GM23338 (cell line): ENCODE results near the gene EPAS1. TPM values are rescaled to one million over a fixed set of nuclear protein-coding genes. Genes with fewer than 3 reads are reported as not detected.

Source experiments
- ATAC-seq: fragments of 200-7000 bp; cut with Tn5 transposase; 3 replicates; pipeline ENCODE4 v1.9.1; 2020
- DNase-seq: peaks from one replicate; pipeline ENCODE4 v3.0.0-alpha.2; 2015; ENCODE audit warnings: low spot score
- H2AFZ ChIP-seq: fragments of 200-600 bp; sonication (generic); 2 replicates; pipeline ENCODE4 v1.8.0; 2016; ENCODE audit warnings: antibody characterized with exemption, mild to moderate bottlenecking, moderate library complexity
- H3F3A ChIP-seq: fragments of 200-600 bp; sonication (generic); replicated peaks from 2 replicates; pipeline ENCODE4 v1.8.0; 2017; ENCODE audit warnings: antibody characterized with exemption, mixed run types, low read depth
- H3K27ac ChIP-seq: fragments of 200-600 bp; sonication (generic); 2 replicates; pipeline ENCODE4 v1.6.1; 2016; ENCODE audit warnings: low read depth
- H3K27me3 ChIP-seq: fragments of 200-600 bp; sonication (generic); 2 replicates; pipeline ENCODE4 v1.8.0; 2016; ENCODE audit warnings: mild to moderate bottlenecking, mixed run types, moderate library complexity; ENCODE audit not compliant: insufficient read depth
- H3K36me3 ChIP-seq: fragments of 200-600 bp; sonication (generic); 2 replicates; pipeline ENCODE4 v1.8.0; 2016; ENCODE audit warnings: mild to moderate bottlenecking; ENCODE audit not compliant: insufficient read depth
- H3K4me1 ChIP-seq: fragments of 200-600 bp; sonication (generic); 2 replicates; pipeline ENCODE4 v1.8.0; 2016; ENCODE audit warnings: mild to moderate bottlenecking, moderate library complexity; ENCODE audit not compliant: insufficient read depth
- H3K4me2 ChIP-seq: fragments of 200-600 bp; sonication (generic); 2 replicates; pipeline ENCODE4 v1.7.1; 2017; ENCODE audit warnings: mixed run types
- H3K4me3 ChIP-seq: fragments of 200-600 bp; sonication (generic); 2 replicates; pipeline ENCODE4 v1.6.1; 2016; ENCODE audit warnings: mixed run types
- H3K79me2 ChIP-seq: fragments of 200-600 bp; sonication (generic); replicated peaks from 2 replicates; pipeline ENCODE4 v1.8.0; 2017; ENCODE audit warnings: mild to moderate bottlenecking; ENCODE audit not compliant: insufficient read depth
- H3K9me2 ChIP-seq: fragments of 200-600 bp; sonication (generic); 2 replicates; pipeline ENCODE4 v1.8.0; 2017; ENCODE audit not compliant: insufficient read depth
- H4K20me1 ChIP-seq: fragments of 200-600 bp; sonication (generic); replicated peaks from 2 replicates; pipeline ENCODE4 v1.8.0; 2017; ENCODE audit warnings: mild to moderate bottlenecking; ENCODE audit not compliant: insufficient read depth
- H3K27ac Mint-ChIP-seq: 2 replicates; pipeline ENCODE4 v1.8.0; 2020; ENCODE audit warnings: inconsistent platforms, mild to moderate bottlenecking, moderate library complexity, mixed read lengths
- H3K27me3 Mint-ChIP-seq: 3 replicates; pipeline ENCODE4 v1.8.0; 2022; ENCODE audit warnings: low read depth, mild to moderate bottlenecking, moderate library complexity, mixed read lengths, inconsistent platforms; ENCODE audit not compliant: insufficient read depth, poor library complexity
- H3K36me3 Mint-ChIP-seq: 3 replicates; pipeline ENCODE4 v1.8.0; 2021; ENCODE audit warnings: low read depth, mild to moderate bottlenecking, inconsistent platforms, moderate library complexity, mixed read lengths
- H3K4me1 Mint-ChIP-seq: 3 replicates; pipeline ENCODE4 v1.8.0; 2020; ENCODE audit warnings: mild to moderate bottlenecking, inconsistent platforms, mixed read lengths
- H3K4me3 Mint-ChIP-seq: 3 replicates; pipeline ENCODE4 v1.8.0; 2021; ENCODE audit warnings: moderate library complexity, mild to moderate bottlenecking, inconsistent platforms, mixed read lengths
- H3K9me3 Mint-ChIP-seq: 3 replicates; pipeline ENCODE4 v1.8.0; 2020; ENCODE audit warnings: moderate library complexity, mild to moderate bottlenecking, inconsistent platforms, mixed read lengths
- CREB1 ChIP-seq: fragments of 250-450 bp; sonication (Bioruptor Pico); IDR thresholded peaks from 2 replicates; pipeline ENCODE4 v1.5.0; 2020; ENCODE audit warnings: low read depth, mild to moderate bottlenecking, moderate library complexity
- EZH2phosphoT487 ChIP-seq: fragments of 200-600 bp; sonication (generic); IDR thresholded peaks from one replicate; pipeline ENCODE4 v1.8.1; 2018; ENCODE audit warnings: antibody characterized with exemption; ENCODE audit not compliant: unreplicated experiment
- POLR2AphosphoS5 ChIP-seq: IDR thresholded peaks from 2 replicates; pipeline ENCODE4 v1.6.1; 2016; ENCODE audit warnings: antibody characterized with exemption, low read depth
- STAT1 ChIP-seq: IDR thresholded peaks from one replicate; pipeline ENCODE4 v1.6.1; 2016; ENCODE audit warnings: antibody characterized with exemption; ENCODE audit not compliant: unreplicated experiment
- ZNF462 ChIP-seq: fragments of 250-450 bp; sonication (Bioruptor Pico); IDR thresholded peaks from 2 replicates; pipeline ENCODE4 v1.5.0; 2020; ENCODE audit warnings: mild to moderate bottlenecking, moderate library complexity
- polyA plus RNA-seq: library from polyadenylated mRNA; unstranded; fragments of >200 nt; fragmentation: Nextera tagmentation; extraction: Ambion mirVana; gene quantifications from 2 replicates; pipeline ENCODE4 v1.2.1, GENCODE V29; 2016
- total RNA-seq: library from RNA; depleted of rRNA; stranded (reverse); fragments of >200 nt; shearing (Covaris generic); gene quantifications from 2 replicates; pipeline ENCODE4 v1.2.3, GENCODE V29; 2014
- TF ChIP-seq, protein P1 (sequence below): IDR thresholded peaks from 2 replicates; pipeline ENCODE4 v1.6.1; 2016; ENCODE audit warnings: antibody characterized with exemption

EPAS1 gene
- total and polyA plus RNA-seq, 2 experiments from 2014 or later = 0.68 to 5.4 TPM

DNA sequence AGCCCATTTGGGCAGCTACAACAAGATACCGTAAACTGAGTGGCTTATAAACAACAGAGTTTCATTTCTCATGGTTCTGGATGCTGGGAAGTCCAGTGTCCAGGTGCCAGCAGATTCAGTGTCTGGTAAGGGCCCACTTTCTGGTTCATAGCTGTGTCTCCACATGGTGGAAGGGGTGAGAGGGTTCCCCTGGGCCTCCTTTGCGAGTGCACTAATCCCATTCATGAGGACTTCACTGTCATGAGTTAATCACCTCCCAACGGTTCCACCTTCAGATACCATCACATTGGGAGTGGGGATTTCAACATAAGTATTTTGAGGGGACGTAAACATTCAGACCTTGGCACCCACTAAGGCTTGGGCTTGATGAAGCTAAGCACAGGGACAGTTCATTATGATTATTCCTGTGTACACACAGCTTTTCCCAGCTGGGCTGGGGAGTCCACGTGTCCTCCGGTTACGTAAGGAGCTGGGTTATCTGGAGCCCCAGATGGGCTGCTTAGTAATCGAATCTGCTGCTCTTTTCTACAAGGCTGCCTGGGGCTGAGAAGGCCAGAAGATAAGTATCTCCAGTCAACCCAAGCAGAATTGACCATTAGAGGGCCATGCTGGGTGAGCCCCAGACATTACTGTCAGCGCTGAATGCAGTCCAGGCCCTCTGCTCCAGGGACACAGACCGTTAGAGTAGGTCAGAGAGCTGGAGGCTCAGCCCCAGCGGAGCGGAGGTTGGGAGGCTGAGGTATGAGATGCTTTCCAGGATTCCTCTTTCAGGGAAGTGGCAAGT lies 42.7 kb downstream of the EPAS1 start:
- ATAC-seq (no peak), DNase-seq (no peak)
- no peaks in the 10 kb centered on the region for H3K36me3 Mint-ChIP-seq
- no peak overlapping the region for H3K27ac ChIP-seq
- H2AFZ ChIP-seq = no peak overlapping the region
- H3K9me2 ChIP-seq = 0 out of 2 replicates have a peak, but pooled peaks cover 4% of the 10 kb centered on the region
- H3F3A ChIP-seq = no peaks in the 10 kb centered on the region
- H3K27me3 ChIP-seq = no peaks in the 10 kb centered on the region
- H3K4me2 ChIP-seq = no peak overlapping the region
- no peak overlapping the region for H3K4me3 Mint-ChIP-seq
- peaks cover 22% of the 10 kb centered on the region for H3K4me1 ChIP-seq
- no peaks in the 10 kb centered on the region for H3K9me3 Mint-ChIP-seq
- H3K27me3 Mint-ChIP-seq = peaks cover 6% of the 10 kb centered on the region
- no peak overlapping the region for H3K4me3 ChIP-seq
- no peak overlapping the region for H3K27ac Mint-ChIP-seq
- no peaks in the 10 kb centered on the region for H3K79me2 ChIP-seq
- no peaks in the 10 kb centered on the region for H4K20me1 ChIP-seq
- no peaks in the 10 kb centered on the region for H3K36me3 ChIP-seq
- TF ChIP-seq CREB1 (CRISPR knock-in tag) = no peak
- TF ChIP-seq POLR2AphosphoS5 = no peak
- no peak for TF ChIP-seq EZH2phosphoT487
- TF ChIP-seq ZNF462 (CRISPR knock-in tag) = no peak
- TF ChIP-seq STAT1 = no peak
- TF ChIP-seq, protein P1, sequence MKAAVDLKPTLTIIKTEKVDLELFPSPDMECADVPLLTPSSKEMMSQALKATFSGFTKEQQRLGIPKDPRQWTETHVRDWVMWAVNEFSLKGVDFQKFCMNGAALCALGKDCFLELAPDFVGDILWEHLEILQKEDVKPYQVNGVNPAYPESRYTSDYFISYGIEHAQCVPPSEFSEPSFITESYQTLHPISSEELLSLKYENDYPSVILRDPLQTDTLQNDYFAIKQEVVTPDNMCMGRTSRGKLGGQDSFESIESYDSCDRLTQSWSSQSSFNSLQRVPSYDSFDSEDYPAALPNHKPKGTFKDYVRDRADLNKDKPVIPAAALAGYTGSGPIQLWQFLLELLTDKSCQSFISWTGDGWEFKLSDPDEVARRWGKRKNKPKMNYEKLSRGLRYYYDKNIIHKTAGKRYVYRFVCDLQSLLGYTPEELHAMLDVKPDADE = no peak
- peaks cover 31% of the 10 kb centered on the region for H3K4me1 Mint-ChIP-seq
